ENCODE data around the gene MCF2L2.

Gene MCF2L2

DNA sequence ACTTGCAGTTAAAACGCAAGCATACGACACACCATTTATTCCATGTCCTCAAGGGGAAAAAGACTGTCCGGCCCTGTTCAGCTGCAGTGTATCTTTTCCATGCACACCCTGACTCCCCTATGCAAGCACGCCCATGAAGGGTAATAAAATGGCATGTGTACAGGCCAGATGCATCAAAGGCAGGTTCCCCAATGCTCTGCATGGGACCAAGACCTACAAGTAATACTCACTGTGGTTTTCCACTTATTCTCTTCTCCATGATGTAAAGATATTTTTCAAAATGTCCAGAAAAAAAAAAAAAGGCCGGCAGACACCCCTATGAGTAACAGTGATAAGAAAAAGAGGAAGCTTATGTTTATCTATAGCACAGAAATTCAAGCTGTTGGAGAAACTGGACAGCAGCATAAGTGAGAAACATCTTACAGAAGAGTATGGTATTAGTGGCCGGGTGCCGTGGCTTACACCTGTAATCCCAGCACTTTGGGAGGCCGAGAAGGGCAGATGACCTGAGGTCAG, 70.8 kb downstream of the MCF2L2 start:
- no peak for DNase-seq

DNA sequence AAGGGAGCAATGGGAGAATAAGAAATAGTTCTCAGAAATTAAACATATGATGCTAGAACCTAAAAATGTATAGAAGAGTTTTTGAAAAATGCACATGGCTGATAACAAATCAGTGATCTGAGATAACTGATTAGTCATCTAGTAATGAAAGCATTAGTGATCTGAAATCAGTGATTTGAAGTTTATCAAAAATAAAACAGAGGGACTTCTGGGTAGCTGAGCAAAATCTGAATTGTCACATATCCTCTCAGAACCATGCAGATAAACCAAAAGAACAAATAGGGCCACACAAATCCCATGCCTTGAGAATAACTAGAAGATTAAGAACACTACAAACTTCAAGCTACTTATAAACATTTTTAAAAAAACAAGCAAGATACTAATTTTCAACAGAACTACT, 71.5 kb downstream of the MCF2L2 start:
- DNase-seq: no peak

DNA sequence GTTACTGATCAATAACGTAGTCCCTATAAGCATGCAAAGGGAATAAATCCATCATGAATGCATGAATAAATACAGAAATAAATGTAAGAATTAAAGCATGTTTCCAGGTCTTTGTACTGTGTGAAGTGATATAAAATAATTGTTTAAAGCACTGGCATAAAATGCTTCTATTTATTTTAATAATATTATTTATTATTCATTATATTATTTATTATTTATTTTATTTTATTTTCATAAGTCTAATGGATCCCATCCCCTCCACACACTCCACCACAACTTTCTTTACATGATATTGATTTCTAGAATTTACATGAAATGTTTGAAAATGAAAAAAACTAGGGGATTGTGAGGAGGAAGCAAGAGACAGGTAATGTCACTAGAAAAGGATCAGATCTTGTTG, 73.5 kb downstream of the MCF2L2 start:
- no peak for DNase-seq

DNA sequence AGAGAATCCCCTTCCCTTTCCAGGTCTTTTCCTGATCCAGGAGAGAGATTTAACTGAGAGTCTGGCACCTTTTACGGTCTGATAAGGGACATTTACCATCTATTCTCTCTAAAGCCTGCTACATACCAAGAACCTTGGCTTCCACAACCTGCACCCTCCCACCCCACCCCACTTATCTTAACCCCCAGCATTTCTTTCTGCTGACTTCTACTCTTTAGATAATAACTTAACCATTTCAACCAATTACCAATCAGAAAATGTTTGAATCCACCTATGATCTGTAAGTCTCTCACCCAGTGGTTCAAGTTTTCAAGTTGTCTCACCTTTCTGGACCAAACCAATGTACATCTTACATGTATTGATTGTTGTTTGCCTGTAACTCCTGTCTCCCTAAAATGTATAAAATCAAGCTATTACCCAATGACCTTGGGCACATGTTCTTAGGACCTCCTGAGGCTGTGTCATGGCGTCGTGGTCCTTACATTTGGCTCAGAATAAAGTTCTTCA, 74.0 kb downstream of the MCF2L2 start:
- DNase-seq: no peak

DNA sequence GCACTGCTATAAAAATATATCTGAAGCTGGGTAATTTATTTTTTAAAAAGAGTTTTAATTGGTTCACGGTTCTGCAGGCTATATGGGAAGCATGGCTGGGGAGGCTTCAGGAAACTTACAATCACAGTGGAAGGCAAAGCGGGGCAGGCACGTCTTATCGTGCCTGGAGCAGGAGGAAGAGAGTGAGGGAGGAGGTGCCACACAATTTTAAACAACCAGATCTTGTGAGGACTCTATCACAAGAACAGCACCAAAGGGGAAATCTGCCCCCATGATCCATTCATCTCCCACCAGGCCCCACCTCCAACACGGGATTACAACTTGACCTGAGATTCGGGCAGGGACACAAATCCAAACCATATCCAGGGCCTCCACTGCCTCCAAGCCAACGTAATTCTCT, 75.0 kb downstream of the MCF2L2 start:
- no peak for DNase-seq

DNA sequence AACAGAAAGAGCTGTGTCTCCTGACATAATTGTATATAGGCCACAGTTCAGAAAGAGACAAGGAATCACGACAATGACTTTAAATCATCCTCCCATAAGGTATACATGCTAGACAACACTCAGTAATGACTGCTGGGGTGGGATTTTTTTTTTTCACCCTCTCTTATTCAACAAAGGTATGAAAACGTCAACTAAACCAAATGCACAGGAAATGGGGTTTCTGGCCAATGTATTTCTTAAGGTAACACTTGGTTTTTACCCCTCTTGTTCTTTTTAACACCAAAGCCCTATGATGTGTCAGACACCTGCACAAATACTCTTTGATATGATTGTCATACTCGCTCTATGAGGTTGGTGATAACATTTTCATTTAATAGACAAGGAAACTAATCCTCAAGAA, 78.3 kb downstream of the MCF2L2 start:
- DNase-seq: peak; percentile 44

DNA sequence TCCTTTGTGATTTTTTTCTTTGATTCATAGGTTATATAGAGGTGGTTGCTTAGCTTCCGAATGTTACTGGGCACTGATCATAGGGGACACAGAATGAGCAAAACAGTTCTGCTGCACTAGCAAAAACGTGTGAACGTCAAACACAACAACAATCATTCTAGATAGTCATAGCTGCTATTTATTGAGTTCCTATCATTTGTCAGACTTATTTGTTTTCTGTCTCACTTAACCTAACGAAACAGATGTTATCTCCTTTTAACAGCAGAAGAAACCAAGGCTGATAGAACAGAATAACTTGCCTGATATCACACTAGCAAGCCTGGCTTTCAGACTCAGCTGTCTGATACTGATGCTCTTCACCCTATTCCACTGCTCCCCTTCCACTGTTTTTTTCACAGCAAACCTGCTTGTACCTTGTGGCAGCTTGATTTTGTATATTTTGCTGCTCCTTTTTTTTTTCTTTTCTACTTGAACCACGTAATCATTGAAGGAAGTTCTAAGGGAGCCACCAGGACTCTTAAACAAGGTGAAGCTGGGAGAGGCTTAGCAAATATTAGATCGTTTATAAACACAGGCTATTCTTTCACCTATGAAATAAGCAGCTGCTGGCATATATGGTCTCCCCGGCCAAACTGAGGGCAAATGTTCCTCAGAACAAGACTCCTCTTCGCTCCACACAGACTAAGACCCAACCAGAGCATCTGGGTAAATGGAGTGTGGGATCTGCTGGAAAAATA, 78.8 kb downstream of the MCF2L2 start:
- peak; percentile 17 for DNase-seq

DNA sequence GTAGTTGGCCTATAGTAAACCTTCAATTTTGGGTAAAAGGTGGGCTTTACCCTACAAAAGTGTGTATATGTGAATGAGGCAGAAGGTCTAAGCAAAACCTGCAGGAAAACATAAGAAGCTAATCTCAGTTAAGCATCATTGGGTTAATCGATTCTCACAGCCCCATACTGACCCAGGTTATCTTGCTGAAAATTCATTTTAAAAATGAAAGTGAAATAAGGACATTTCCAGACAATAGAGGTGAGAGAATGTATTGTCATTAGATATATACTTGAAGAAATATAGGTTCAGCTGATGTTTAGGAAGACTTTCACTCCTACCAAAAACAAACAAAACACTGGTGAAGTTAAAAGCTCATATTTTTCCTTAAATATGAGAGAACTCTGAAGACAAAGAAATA, 85.6 kb downstream of the MCF2L2 start:
- DNase-seq: no peak

DNA sequence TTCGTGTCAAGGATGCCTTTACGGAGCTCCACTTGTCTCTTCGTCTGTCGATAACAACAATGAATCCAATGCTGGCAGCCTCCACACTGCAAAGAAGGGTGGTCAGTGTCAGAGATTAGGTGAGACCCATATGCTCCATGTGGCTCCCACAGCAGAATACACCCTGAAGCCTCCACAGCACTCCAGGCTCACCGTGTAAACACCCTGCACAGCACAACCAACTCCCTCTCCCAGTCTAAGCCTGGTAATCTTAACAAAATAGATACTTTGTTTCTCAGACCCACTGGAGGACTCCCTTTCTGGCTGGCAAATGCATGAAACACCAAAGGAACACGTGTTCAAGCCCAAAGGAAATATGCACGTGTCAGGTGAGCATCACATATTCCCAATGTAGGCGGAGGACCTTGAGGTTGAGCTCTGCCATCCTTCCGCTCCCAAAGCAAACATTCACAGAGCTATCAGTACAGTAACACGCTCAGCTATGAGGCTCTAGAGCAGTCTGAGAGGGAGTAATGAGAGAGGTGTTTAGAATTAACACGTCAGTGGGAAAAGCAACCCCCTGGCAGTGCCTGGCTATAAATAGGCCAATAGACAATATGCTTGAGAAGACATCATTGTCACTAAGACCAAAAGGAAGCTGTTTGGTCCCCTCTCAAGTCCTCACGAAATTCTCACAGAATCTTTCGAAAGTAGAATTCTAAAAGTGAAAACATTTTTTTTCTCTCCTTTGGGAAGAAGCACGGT, 86.7 kb downstream of the MCF2L2 start:
- no peak for DNase-seq

DNA sequence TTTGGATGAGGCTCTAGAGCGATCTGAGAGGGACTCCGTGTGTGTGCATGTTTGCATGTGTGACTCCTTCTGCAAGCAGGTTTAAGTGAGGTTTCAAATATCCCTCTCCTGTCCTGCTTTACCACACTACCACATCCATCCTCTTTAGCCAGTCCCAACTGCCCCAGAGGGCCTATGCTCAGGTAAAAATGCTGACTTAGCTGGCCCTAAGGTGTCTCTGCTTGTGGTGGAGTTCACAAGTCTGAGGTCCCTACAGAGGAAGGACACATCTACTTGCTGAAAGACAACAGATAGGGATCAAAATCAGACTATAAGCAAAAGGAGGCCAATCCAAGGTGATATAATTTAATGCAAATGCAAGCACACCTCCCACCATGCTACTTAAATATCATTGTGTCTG, 88.2 kb downstream of the MCF2L2 start:
- no peak for DNase-seq

DNA sequence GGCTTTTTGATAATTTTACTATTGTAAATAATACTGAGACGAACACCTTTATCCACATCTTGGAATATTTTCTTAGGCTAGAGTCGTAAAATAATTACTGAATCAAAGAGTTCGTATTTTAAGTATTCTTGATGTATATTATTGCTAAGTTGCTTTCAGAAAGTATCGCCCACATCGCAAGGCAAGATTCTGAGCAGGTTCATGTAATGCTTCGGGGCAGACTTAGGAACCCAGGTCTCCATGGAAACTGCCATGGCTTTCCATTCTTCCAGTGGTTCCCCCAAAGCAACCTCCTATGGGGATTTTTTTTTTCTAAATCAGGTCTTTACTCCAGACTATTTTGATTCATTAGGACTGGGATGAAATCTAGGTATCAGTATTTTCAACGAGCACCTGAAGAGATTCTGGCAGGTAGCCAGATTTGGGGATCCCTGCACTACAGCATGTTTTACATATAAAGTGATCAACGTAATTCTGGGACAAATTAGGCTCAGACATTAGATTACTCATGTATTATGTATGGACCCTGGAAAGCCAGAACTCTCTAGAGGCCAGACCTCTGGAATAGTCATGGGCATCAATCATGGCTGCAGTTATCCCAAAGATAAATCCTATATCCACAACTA, 88.8 kb downstream of the MCF2L2 start:
- no peak for DNase-seq

DNA sequence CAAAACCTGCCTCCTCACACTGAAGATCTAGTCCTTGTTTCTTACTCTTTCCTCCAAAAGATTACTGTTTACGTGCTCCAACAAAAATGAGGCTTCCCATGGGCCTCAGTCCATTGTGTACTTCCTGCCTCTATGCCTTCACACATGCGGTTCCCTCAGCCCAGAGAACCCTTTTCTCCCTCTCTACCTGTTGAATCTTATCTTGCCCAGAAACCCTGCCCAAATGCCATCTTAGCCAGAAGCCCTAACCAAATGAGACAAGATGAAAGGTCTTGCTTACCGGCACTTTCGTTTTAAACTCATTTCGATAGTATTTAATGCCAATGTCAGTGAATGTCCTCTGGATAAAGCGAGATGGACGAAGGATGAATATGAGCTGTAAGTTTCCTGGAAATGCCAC, 89.9 kb downstream of the MCF2L2 start:
- DNase-seq: no peak

DNA sequence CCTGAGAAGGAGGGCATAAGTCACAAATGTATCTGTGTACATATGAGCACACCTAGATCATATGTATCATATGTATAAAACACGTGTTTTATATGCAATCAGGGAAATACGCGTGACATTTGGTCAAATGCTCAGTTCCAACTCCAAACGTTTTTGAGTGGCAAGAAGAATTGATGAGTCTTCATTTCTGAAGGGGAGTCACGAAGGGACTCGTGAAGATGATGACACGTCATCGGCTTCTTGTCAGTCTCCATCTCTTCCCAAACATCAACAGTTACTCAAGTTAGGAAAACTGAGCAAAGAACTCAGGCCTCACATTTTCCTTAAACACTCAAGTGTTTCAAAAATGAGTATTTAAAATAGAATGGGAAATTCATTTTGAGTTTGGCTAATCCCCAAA, 95.9 kb downstream of the MCF2L2 start:
- DNase-seq: no peak

DNA sequence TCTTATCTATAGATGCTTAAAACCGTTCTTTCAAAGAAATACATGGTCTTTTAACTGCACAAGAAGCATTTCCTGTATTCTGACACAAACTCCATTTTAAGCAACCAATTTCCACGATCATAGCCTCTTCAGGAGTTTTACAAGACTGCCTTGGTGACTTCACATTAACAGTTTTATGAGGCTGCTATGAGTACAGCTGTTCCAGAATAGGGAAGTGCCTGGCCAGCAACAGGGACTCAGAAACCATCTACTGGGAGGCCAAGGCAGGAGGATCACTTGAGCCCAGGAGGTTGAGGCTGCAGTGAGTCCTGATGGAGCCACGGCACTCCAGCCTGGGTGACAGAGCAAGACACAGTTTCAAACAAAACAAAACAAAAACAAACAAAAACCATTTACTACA, 96.9 kb downstream of the MCF2L2 start:
- DNase-seq: no peak

DNA sequence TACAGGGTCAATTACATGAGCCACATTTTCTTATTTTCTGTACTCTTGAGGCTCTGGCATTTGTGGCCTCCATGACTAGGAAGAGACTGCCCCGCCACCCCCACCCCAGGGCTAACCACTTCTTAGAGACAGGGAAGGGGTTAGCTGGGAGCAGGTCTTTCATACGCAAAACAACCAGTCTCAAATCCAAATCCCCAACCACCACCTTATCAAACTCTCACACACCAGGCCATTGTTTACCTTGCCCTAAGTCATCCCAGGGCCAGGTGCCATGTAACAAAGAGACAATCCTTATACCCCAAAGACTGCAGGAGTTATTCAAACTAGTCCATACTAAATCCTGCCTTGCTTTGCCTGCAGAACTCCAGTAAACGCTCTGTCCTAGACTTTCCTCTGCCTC, 97.5 kb downstream of the MCF2L2 start:
- no peak for DNase-seq

DNA sequence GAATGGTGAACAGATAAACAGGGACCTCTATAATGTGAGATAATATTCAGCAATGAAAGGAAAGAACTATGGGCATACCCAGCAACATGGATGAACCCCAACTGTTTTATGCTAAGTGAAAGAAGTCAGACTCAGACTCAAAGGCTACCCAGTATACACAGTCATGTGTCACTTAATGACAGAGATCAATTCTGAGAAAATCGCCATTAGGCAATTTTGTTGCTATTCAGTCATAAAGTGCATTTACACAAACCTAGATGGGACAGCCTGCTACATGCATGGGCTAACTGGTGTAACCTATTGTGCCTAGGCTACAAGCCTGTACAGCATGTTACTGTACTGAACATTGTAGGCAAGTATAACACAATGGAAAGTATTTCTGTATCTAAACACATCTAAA, 98.9 kb downstream of the MCF2L2 start:
- no peak for DNase-seq

DNA sequence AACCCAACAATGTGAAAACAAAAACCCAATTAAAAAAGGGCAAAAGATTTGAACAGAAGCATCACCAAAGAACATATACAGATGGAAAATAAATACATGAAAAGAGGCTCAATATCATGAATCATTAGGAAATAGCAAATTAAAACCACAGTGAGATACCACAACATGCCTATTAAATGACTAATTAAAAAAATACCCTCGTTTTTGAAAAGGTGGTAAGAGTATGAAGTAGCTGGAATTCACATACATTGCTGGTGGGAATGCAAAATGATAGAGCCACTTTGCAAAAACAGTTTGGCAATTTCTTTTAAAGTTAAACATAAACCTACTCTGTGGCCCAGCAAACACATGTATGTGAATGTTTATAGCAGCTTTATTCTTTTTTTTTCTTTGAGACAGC, 99.6 kb downstream of the MCF2L2 start:
- no peak for DNase-seq

DNA sequence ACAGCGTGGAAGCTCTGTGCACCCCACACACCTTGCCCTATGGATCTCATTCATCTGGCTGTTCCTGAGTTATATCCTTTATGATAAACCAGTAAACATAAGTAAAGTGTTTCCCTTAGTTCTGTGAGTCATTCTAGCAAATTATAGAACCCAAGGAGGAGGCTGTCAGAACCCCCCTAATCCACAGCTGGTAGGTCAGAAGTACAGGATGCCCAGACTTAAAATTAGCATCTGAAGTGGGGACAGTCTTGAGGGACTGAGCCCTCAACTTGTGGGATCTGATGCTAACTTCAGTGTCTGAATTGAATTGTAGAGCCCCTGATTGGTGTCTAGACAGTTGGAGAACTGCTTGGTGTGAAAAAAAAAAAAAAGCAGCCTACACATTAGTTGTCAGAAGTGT, 100.3 kb downstream of the MCF2L2 start:
- no peak for DNase-seq

DNA sequence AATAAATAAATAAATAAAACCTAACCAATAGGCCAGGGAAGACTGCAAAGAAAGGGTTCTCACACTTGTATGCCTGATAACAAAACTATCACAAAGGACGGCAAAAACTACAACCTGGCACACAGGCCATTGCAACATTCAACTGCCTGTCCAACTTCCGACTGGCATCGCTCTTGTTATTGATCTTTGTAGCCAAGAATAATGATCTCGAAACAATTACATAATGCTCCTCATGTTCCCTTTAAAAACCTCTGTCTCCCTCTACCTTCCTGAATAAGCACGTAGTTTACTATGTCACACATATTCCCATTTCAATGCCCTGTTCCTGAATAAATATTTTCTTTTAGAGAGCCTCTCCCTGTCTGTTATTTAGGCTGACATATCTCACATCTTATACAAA, 101.1 kb downstream of the MCF2L2 start:
- no peak for DNase-seq

DNA sequence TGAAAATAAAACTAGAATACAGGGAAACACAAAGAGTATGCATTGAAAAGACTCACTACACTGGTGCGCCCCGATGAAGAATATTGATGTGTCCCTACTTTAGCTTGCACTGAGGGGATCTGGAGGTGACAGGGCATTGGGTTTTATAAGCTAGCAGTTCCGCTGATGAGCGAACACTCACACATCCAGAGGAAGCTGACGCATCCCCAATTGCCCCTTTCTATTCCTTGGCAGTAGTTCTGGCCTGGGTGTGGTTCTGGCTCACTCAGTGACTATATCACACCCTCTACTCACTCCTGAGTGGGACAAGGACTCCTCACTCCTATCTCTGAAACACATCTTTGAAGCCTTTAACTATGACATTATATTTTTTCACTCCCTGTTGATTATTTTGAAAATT, 104.3 kb downstream of the MCF2L2 start:
- DNase-seq: no peak

DNA sequence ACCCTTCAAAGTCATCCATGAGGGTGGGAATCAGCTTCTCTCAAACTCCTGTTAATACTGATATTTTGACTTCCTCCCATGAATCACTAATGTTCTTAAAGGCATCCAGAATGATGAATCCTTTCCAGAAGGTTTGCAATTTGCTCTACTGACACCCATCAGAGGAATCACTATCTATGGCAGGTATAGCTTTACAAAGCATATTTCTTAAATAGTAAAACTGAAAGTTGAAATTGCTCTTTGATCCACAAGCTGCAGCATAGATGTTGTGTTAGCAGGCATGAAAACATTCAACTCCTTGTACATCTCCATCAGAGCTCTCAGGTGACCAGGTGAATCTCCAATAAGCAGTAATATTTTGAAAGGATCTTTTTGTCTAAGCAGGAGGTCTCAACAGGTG, 109.0 kb downstream of the MCF2L2 start:
- no peak for DNase-seq

DNA sequence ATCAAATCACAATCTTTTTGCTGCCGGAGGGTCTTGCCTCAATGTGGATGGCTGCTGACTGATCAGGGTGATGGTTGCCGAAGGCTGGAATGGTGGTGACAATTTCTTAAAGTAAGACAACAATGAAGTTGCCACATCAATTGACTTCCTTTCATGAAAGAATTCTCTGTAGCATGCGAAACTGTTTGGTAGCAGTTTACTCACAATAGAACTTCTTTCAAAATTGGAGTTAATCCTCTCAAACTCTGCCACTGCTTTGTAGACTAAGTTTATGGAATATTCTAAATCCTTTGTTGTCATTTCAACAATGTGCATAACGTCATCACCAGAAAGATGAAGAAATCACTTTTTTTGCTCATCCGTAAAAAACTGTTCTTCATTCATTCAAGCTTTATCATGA, 109.5 kb downstream of the MCF2L2 start:
- DNase-seq: no peak

DNA sequence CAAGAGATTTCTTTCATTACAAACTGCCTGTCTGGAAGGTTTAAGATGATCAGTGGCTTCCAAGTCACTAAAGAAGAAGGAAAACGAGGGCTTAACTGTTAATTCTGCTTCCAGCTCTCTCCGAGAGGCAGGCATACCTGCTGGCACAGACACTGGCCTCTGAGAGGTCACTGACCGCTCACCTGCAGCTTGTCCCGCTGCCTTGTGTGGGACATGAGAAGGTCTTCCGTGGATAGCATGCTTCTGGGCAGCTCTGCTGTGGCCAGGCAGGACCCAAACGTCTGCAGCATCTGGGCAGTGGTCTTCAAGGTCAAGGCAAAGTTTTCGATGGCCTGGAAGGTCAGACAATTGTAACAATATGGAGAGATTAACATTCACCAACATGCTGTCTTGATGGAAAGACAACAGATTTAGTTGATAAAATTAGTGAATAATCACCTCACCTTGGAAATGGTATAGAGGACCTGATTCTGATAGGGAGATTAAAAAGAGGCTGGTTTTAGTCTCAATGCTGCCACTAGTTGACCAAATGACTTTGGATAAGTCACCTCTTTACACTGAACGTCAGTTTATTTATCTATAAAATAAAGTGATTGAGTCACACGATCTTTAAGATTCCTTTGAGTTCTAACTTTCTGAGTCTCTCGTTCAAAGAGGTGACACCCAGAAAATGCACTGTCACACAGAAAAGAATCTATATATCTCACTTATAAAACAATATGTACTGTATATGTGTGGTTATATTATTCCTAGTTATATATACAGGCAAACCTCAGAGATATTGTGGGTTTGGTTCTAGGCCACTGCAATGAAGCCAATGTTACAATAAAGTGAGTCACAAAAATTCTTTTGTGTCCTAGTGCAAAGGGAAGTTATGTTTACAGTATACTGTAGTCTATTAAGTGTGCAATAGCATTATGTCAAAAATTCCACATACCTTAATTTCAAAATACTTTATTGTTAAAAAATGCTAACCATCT, 110.2 kb downstream of the MCF2L2 start:
- no peak for DNase-seq

Data from CD4-positive, alpha-beta T cell treated with Interleukin-12 subunit alpha and Interleukin-12 subunit beta, for 1 hour (primary cell).